Measurements from ENCODE around the gene IL1RAP.

The IL1RAP gene

DNA sequence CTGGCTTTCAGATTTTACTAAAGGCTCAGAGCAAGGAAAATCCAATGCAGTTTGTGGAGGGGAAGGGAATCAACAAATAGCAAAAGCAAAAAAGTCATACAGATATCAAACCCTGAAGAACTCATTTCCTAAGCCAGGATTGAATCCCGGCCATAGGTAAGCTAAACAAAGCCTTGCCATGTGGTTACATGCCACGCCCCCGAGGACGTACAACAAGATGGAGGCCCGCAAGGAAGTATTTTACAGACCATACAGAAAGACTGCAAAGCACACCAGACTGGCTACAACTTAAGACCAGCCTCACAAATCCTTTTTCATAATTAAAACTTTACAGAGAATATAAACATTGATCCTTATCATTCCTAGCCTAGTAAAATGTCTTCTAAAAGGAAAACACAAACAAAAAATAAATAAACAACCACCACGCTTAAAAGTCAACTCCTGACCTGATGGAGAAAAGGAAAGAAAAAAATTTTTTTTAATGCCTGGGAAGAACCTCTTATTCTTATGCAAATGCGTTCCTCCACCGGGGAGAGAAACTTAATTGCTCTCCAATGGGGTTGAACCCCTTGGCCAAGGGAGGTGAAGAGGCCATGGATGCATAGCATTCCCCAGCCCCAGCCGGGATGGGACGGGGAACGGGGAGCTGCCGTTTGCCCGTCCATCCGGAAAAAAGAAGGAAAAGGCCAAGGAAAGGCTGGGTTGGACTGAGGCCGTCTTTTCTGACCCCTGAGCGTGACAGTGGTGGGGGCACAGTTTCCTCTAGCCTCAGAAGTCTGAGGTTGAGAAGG, 39.3 kb downstream of the IL1RAP start:
- no peaks in the 10 kb centered on the region for H3K9me3 ChIP-seq (ENCODE audit: severe bottlenecking)
- no peaks in the 10 kb centered on the region for H3K27me3 ChIP-seq (ENCODE audit: insufficient read depth, poor library complexity, severe bottlenecking)
- no peak for ATAC-seq (ENCODE audit: low read depth)
- DNase-seq (ENCODE audit: low spot score): no peak
- H3K4me3 ChIP-seq (ENCODE audit: severe bottlenecking): no peak overlapping the region
- no peak overlapping the region for H3K27ac ChIP-seq (ENCODE audit: poor library complexity, severe bottlenecking)
- TF ChIP-seq, protein P1, sequence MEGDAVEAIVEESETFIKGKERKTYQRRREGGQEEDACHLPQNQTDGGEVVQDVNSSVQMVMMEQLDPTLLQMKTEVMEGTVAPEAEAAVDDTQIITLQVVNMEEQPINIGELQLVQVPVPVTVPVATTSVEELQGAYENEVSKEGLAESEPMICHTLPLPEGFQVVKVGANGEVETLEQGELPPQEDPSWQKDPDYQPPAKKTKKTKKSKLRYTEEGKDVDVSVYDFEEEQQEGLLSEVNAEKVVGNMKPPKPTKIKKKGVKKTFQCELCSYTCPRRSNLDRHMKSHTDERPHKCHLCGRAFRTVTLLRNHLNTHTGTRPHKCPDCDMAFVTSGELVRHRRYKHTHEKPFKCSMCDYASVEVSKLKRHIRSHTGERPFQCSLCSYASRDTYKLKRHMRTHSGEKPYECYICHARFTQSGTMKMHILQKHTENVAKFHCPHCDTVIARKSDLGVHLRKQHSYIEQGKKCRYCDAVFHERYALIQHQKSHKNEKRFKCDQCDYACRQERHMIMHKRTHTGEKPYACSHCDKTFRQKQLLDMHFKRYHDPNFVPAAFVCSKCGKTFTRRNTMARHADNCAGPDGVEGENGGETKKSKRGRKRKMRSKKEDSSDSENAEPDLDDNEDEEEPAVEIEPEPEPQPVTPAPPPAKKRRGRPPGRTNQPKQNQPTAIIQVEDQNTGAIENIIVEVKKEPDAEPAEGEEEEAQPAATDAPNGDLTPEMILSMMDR (IDR thresholded peaks at IDR 0.05; ENCODE audit: poor library complexity, severe bottlenecking): no peak
- no peaks in the 10 kb centered on the region for H3K4me1 ChIP-seq (ENCODE audit: insufficient read depth, poor library complexity, severe bottlenecking)
- peaks cover 71% of the 10 kb centered on the region for H3K36me3 ChIP-seq (ENCODE audit: low read depth)

DNA sequence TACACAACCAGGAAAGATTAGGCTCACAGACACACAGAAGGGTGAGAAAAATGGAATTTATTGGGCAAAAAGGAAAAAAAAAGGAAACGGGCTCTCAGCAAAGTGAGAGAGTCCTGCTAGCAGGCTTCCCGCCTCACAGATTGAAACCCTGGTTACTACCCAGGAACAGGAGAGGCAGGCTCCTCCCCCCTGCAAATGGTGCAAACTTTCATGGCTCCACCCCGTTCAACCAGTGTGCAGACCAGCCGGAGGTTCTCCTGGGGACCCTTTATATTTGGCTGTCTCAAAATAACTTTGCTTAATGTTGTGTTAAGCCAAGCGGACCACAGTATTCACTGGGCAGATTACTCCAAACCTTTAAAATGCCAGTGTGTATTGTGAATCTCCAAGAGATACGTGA, 40.3 kb downstream of the IL1RAP start:
- H3K4me1 ChIP-seq (ENCODE audit: insufficient read depth, poor library complexity, severe bottlenecking): no peaks in the 10 kb centered on the region
- H3K27me3 ChIP-seq (ENCODE audit: insufficient read depth, poor library complexity, severe bottlenecking): no peaks in the 10 kb centered on the region
- DNase-seq (ENCODE audit: low spot score) (no peak), ATAC-seq (ENCODE audit: low read depth) (no peak)
- H3K4me3 ChIP-seq (ENCODE audit: severe bottlenecking): no peak overlapping the region
- peaks cover 76% of the 10 kb centered on the region for H3K36me3 ChIP-seq (ENCODE audit: low read depth)
- H3K9me3 ChIP-seq (ENCODE audit: severe bottlenecking): peaks cover 5% of the 10 kb centered on the region
- TF ChIP-seq, protein P1 (IDR thresholded peaks at IDR 0.05; ENCODE audit: poor library complexity, severe bottlenecking): no peak
- H3K27ac ChIP-seq (ENCODE audit: poor library complexity, severe bottlenecking): no peak overlapping the region

- TF ChIP-seq, protein P1 (IDR thresholded peaks at IDR 0.05; ENCODE audit: poor library complexity, severe bottlenecking): no peak
- DNase-seq (ENCODE audit: low spot score): no peak
- Histone ChIP-seq H3K27ac (ENCODE audit: poor library complexity, severe bottlenecking) (no peak overlapping the region), H3K4me3 (ENCODE audit: severe bottlenecking) (no peak overlapping the region), H3K9me3 (ENCODE audit: severe bottlenecking) (peaks cover 5% of the 10 kb centered on the region), H3K36me3 (ENCODE audit: low read depth) (peaks cover 71% of the 10 kb centered on the region), H3K27me3 (ENCODE audit: insufficient read depth, poor library complexity, severe bottlenecking) (no peaks in the 10 kb centered on the region), H3K4me1 (ENCODE audit: insufficient read depth, poor library complexity, severe bottlenecking) (peaks cover 3% of the 10 kb centered on the region)
- ATAC-seq (ENCODE audit: low read depth): no peak
Observed at GRCh38 chr3:190556351-190556750, 42.5 kb downstream of the IL1RAP start.

- H3K36me3 ChIP-seq (ENCODE audit: low read depth): peaks cover 62% of the 10 kb centered on the region
- no peak for DNase-seq (ENCODE audit: low spot score)
- peaks cover 3% of the 10 kb centered on the region for H3K4me1 ChIP-seq (ENCODE audit: insufficient read depth, poor library complexity, severe bottlenecking)
- ATAC-seq (ENCODE audit: low read depth): no peak
- no peaks in the 10 kb centered on the region for H3K27me3 ChIP-seq (ENCODE audit: insufficient read depth, poor library complexity, severe bottlenecking)
- TF ChIP-seq, protein P1 (IDR thresholded peaks at IDR 0.05; ENCODE audit: poor library complexity, severe bottlenecking): no peak
- no peak overlapping the region for H3K27ac ChIP-seq (ENCODE audit: poor library complexity, severe bottlenecking)
- no peak overlapping the region for H3K4me3 ChIP-seq (ENCODE audit: severe bottlenecking)
- H3K9me3 ChIP-seq (ENCODE audit: severe bottlenecking): peaks cover 5% of the 10 kb centered on the region
Observed at GRCh38 chr3:190557296-190557695, 43.4 kb downstream of the IL1RAP start.

DNA sequence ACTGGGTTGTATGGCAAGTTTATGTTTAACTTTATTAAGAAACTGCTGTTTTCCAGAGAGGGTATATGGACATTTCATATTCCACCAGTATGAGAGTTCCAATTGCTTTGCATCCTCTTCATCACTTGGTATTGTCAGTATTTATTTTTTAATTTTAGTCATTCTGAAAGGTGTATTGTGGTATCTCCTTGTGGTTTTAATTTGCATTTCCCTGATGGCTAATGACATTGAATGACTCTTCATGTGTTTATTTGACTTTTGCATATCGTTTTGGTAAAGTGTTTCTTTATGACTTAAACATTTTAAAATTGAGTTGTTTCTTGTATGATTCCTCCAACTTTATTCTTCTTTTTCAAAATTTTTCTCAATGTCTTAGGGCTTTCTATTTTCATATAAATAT, 44.4 kb downstream of the IL1RAP start:
- Histone ChIP-seq H3K9me3 (ENCODE audit: severe bottlenecking) (peaks cover 5% of the 10 kb centered on the region), H3K27me3 (ENCODE audit: insufficient read depth, poor library complexity, severe bottlenecking) (no peaks in the 10 kb centered on the region), H3K4me3 (ENCODE audit: severe bottlenecking) (no peak overlapping the region), H3K36me3 (ENCODE audit: low read depth) (peaks cover 55% of the 10 kb centered on the region), H3K4me1 (ENCODE audit: insufficient read depth, poor library complexity, severe bottlenecking) (peaks cover 9% of the 10 kb centered on the region), H3K27ac (ENCODE audit: poor library complexity, severe bottlenecking) (no peak overlapping the region)
- TF ChIP-seq, protein P1 (IDR thresholded peaks at IDR 0.05; ENCODE audit: poor library complexity, severe bottlenecking): no peak
- DNase-seq (ENCODE audit: low spot score): no peak
- ATAC-seq (ENCODE audit: low read depth): no peak
